MM.1S (cell line): ENCODE measurements around the gene PRSS12.
"Not testable (repeated sequence)": the region's sequence is repeated elsewhere in the genome, so short reads cannot be mapped to it uniquely, and the experiment has no call there.

Experiments used
- DNase-seq: peaks from one replicate; pipeline ENCODE4 v3.0.0-alpha.2; 2015
- H2AFZ ChIP-seq: fragments of 300-600 bp; sonication (generic); 2 replicates; pipeline ENCODE4 v1.6.0; 2016; ENCODE audit warnings: antibody characterized with exemption, low read length
- H3F3A ChIP-seq: fragments of 300-600 bp; sonication (generic); 2 replicates; pipeline ENCODE4 v1.6.1; 2016; ENCODE audit warnings: mild to moderate bottlenecking, antibody characterized with exemption, low read length, moderate library complexity, mixed read lengths; ENCODE audit not compliant: insufficient read depth
- H3K27ac ChIP-seq: fragments of 300-600 bp; sonication (generic); 2 replicates; pipeline ENCODE4 v1.5.1; 2016; ENCODE audit warnings: mild to moderate bottlenecking, low read length
- H3K27me3 ChIP-seq: fragments of 300-600 bp; sonication (generic); replicated peaks from 2 replicates; pipeline ENCODE4 v1.6.0; 2016; ENCODE audit warnings: low read length; ENCODE audit not compliant: insufficient read depth
- H3K36me3 ChIP-seq: fragments of 300-600 bp; sonication (generic); replicated peaks from 2 replicates; pipeline ENCODE4 v1.6.1; 2016; ENCODE audit warnings: mild to moderate bottlenecking, low read length, mixed read lengths; ENCODE audit not compliant: insufficient read depth
- H3K4me1 ChIP-seq: fragments of 300-600 bp; sonication (generic); 2 replicates; pipeline ENCODE4 v1.6.1; 2016; ENCODE audit warnings: low read length, mixed read lengths
- H3K4me2 ChIP-seq: fragments of 300-600 bp; sonication (generic); 2 replicates; pipeline ENCODE4 v1.6.0; 2016; ENCODE audit warnings: low read depth, low read length
- H3K4me3 ChIP-seq: fragments of 300-600 bp; sonication (generic); 2 replicates; pipeline ENCODE4 v1.5.1; 2016; ENCODE audit warnings: low read length, mixed read lengths
- H3K79me2 ChIP-seq: fragments of 300-600 bp; sonication (generic); 2 replicates; pipeline ENCODE4 v1.6.1; 2016; ENCODE audit warnings: mixed run types, low read length, mixed read lengths
- H3K9ac ChIP-seq: fragments of 300-600 bp; sonication (generic); 2 replicates; pipeline ENCODE4 v1.6.1; 2016; ENCODE audit warnings: low read length, mixed read lengths
- H3K9me2 ChIP-seq: fragments of 300-600 bp; sonication (generic); replicated peaks from 2 replicates; pipeline ENCODE4 v1.6.1; 2016; ENCODE audit warnings: mild to moderate bottlenecking, low read length, mixed read lengths; ENCODE audit not compliant: insufficient read depth
- H3K9me3 ChIP-seq: fragments of 300-600 bp; sonication (generic); replicated peaks from 2 replicates; pipeline ENCODE4 v1.6.1; 2016; ENCODE audit warnings: mild to moderate bottlenecking, low read length, mixed read lengths; ENCODE audit not compliant: insufficient read depth
- H4K20me1 ChIP-seq: fragments of 300-600 bp; sonication (generic); 2 replicates; pipeline ENCODE4 v1.6.1; 2016; ENCODE audit warnings: mild to moderate bottlenecking, low read length, moderate library complexity, mixed read lengths; ENCODE audit not compliant: insufficient read depth
- CTCF ChIP-seq: fragments of 300-600 bp; sonication (generic); IDR thresholded peaks from 2 replicates; pipeline ENCODE4 v1.5.1; 2016; ENCODE audit warnings: antibody characterized with exemption, low read length, mixed read lengths
- EZH2 ChIP-seq: fragments of 300-600 bp; sonication (generic); optimal IDR thresholded peaks from 2 replicates; pipeline ENCODE3; 2017; ENCODE audit warnings: low read depth, mild to moderate bottlenecking, antibody characterized with exemption, low read length, mixed read lengths
- EZH2phosphoT487 ChIP-seq: fragments of 300-600 bp; sonication (generic); IDR thresholded peaks from 2 replicates; pipeline ENCODE4 v1.6.1; 2018; ENCODE audit warnings: antibody characterized with exemption, low read length

PRSS12 gene

GRCh38 chr4:118307643-118308042 is 45.2 kb downstream of the PRSS12 start:
- no peaks in the 10 kb centered on the region for H3K9me3 ChIP-seq
- H3F3A ChIP-seq, result no peaks in the 10 kb centered on the region
- DNase-seq, result no peak
- H3K4me1 ChIP-seq, result no peaks in the 10 kb centered on the region
- H3K27ac ChIP-seq, result no peak overlapping the region
- no peak overlapping the region for H2AFZ ChIP-seq
- H3K4me3 ChIP-seq, result no peak overlapping the region
- TF ChIP-seq CTCF, result no peak
- no peak for TF ChIP-seq EZH2
- no peak for TF ChIP-seq EZH2phosphoT487
- H3K9ac ChIP-seq, result no peak overlapping the region
- H3K4me2 ChIP-seq, result no peak overlapping the region
- H3K36me3 ChIP-seq, result no peaks in the 10 kb centered on the region
- H3K9me2 ChIP-seq, result no peaks in the 10 kb centered on the region
- H3K27me3 ChIP-seq, result no peaks in the 10 kb centered on the region
- H4K20me1 ChIP-seq, result no peaks in the 10 kb centered on the region
- H3K79me2 ChIP-seq, result no peaks in the 10 kb centered on the region

- DNase-seq, H3K9me3 ChIP-seq, H4K20me1 ChIP-seq, H3K27me3 ChIP-seq, H3K4me3 ChIP-seq, H3K79me2 ChIP-seq, H3K9me2 ChIP-seq, H3K4me1 ChIP-seq, H2AFZ ChIP-seq, H3K27ac ChIP-seq, H3K4me2 ChIP-seq, H3F3A ChIP-seq, H3K9ac ChIP-seq, H3K36me3 ChIP-seq: not testable (repeated sequence)
Measured at GRCh38 chr4:118299619-118300018, 53.2 kb downstream of the PRSS12 start.

- no peak overlapping the region for H3K4me3 ChIP-seq
- no peaks in the 10 kb centered on the region for H3K79me2 ChIP-seq
- H3K4me1 ChIP-seq, result no peaks in the 10 kb centered on the region
- no peak overlapping the region for H3K9ac ChIP-seq
- H3K4me2 ChIP-seq, result no peak overlapping the region
- no peak overlapping the region for H3K27ac ChIP-seq
- no peaks in the 10 kb centered on the region for H3K9me3 ChIP-seq
- no peaks in the 10 kb centered on the region for H3F3A ChIP-seq
- H2AFZ ChIP-seq, result no peak overlapping the region
- no peaks in the 10 kb centered on the region for H3K9me2 ChIP-seq
- TF ChIP-seq EZH2phosphoT487 (no peak), EZH2 (no peak)
- no peak for DNase-seq
- H3K36me3 ChIP-seq, result no peaks in the 10 kb centered on the region
- no peaks in the 10 kb centered on the region for H3K27me3 ChIP-seq
- H4K20me1 ChIP-seq, result no peaks in the 10 kb centered on the region
Measured at GRCh38 chr4:118296729-118297128, 56.1 kb downstream of the PRSS12 start.

GRCh38 chr4:118290951-118291350 is 61.9 kb downstream of the PRSS12 start:
- DNase-seq, result no peak

More at GRCh38 chr4:118290951-118291350, 61.9 kb downstream of the PRSS12 start:
- H3K4me2 ChIP-seq, result no peak overlapping the region
- no peaks in the 10 kb centered on the region for H3K9me2 ChIP-seq
- H3K4me1 ChIP-seq, result no peaks in the 10 kb centered on the region
- no peaks in the 10 kb centered on the region for H3K27me3 ChIP-seq
- H4K20me1 ChIP-seq, result no peaks in the 10 kb centered on the region
- H3K4me3 ChIP-seq, result no peak overlapping the region
- H3K79me2 ChIP-seq, result no peaks in the 10 kb centered on the region
- H3F3A ChIP-seq, result no peaks in the 10 kb centered on the region
- H3K9me3 ChIP-seq, result no peaks in the 10 kb centered on the region
- H3K9ac ChIP-seq, result no peak overlapping the region
- H3K36me3 ChIP-seq, result no peaks in the 10 kb centered on the region
- H2AFZ ChIP-seq, result no peak overlapping the region
- no peak overlapping the region for H3K27ac ChIP-seq
- TF ChIP-seq EZH2 (no peak), EZH2phosphoT487 (no peak), CTCF (no peak)
